Measurements from ENCODE around the gene ZFYVE27.

GRCh38 chr10:97701438-97702069 is 35.4 kb upstream of the ZFYVE27 start:
- TF ChIP-seq CEBPZ (IDR thresholded peaks at IDR 0.05; ENCODE audit: low read depth, low read length) (no peak), DPF2 (IDR thresholded peaks at IDR 0.05) (no peak), CTCF (IDR thresholded peaks at IDR 0.05 in 2 of 3, conservative IDR thresholded peaks at IDR 0.05 in 1 of 3; ENCODE audit: control insufficient read depth in 2 of 3, extremely low read depth in 1 of 3, insufficient read depth in 1 of 3, low read depth in 3 of 3, low read length in 3 of 3) (peak; percentile 87 to 91 (median 89)), SREBF2 (IDR thresholded peaks at IDR 0.05; ENCODE audit: low read length) (no peak), GABPA (IDR thresholded peaks at IDR 0.05; ENCODE audit: low read depth) (no peak), ZNF384 (IDR thresholded peaks at IDR 0.05; ENCODE audit: borderline replicate concordance, low read depth, low read length) (no peak), NFIC (IDR thresholded peaks at IDR 0.05; ENCODE audit: low read depth, low read length) (no peak), TAF1 (IDR thresholded peaks at IDR 0.05; ENCODE audit: borderline replicate concordance, low read depth, low read length) (no peak), RAD21 (IDR thresholded peaks at IDR 0.05; ENCODE audit: insufficient read depth, low read depth, low read length) (peak; percentile 89), JUND (IDR thresholded peaks at IDR 0.05; ENCODE audit: low read depth, low read length) (no peak), BCL3 (IDR thresholded peaks at IDR 0.05; ENCODE audit: borderline replicate concordance, insufficient read depth, low read depth, low read length, poor library complexity, severe bottlenecking) (no peak), POLR2AphosphoS5 (IDR thresholded peaks at IDR 0.05; ENCODE audit: low read length) (no peak), CEBPB (IDR thresholded peaks at IDR 0.05; ENCODE audit: borderline replicate concordance in 1 of 2, low read depth in 2 of 2, low read length in 2 of 2) (no peak)
